ENCODE results near the gene NUP188.

Gene NUP188

DNA sequence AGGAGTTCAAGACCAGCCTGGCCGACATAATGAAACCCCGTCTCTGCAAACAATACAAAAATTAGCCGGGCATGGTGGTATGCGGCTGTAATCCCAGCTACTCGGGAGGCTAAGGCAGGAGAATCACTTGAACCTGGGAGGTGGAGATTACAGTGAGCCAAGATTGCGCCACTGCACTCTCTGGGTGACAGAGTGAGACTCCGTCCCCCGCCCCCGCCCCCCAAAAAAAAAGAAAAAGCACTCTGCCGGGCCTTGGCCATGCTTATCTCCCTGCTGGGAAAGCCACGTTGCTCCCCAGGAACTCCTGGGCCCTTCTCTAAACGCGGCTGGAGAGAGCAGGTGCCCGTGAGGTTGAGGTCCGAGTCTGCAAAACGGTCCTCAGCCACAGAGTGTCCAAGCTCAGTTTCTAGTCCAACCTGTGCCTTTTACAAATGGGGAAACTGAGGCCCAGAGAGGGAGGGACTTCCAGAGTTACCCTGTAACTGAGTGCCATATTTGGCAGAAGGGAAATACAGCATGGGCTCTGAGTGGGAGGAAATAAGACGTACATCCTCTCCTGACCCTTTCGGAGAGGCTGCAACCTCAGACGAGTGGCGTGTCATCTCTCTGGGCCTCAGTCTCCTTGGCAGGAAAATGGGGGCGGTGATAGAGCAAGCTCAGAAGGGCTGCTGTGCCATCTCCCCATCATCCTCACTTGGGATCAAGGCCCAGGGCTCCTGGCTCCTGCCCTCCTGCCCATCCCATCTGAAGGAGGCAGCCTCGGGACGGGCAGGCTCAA lies 33.3 kb upstream of the NUP188 start:
- no peak for DNase-seq

DNA sequence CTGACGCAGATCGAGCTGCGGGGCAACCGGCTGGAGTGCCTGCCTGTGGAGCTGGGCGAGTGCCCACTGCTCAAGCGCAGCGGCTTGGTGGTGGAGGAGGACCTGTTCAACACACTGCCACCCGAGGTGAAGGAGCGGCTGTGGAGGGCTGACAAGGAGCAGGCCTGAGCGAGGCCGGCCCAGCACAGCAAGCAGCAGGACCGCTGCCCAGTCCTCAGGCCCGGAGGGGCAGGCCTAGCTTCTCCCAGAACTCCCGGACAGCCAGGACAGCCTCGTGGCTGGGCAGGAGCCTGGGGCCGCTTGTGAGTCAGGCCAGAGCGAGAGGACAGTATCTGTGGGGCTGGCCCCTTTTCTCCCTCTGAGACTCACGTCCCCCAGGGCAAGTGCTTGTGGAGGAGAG lies 31.3 kb upstream of the NUP188 start:
- DNase-seq: no peak

DNA sequence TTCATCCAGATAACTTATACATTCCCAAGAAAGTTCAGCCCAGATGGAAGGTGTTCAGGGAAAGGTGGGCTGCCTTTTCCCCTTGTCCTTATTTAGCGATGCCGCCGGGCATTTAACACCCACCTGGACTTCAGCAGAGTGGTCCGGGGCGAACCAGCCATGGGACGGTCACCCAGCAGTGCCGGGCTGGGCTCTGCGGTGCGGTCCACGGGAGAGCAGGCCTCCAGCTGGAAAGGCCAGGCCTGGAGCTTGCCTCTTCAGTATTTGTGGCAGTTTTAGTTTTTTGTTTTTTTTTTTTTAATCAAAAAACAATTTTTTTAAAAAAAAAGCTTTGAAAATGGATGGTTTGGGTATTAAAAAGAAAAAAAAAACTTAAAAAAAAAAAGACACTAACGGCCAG lies 30.8 kb upstream of the NUP188 start:
- DNase-seq: no peak

DNA sequence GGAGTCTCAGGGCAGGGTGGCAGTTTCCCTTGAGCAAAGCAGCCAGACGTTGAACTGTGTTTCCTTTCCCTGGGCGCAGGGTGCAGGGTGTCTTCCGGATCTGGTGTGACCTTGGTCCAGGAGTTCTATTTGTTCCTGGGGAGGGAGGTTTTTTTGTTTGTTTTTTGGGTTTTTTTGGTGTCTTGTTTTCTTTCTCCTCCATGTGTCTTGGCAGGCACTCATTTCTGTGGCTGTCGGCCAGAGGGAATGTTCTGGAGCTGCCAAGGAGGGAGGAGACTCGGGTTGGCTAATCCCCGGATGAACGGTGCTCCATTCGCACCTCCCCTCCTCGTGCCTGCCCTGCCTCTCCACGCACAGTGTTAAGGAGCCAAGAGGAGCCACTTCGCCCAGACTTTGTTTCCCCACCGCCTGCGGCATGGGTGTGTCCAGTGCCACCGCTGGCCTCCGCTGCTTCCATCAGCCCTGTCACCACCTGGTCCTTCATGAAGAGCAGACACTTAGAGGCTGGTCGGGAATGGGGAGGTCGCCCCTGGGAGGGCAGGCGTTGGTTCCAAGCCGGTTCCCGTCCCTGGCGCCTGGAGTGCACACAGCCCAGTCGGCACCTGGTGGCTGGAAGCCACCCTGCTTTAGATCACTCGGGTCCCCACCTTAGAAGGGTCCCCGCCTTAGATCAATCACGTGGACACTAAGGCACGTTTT lies 30.2 kb upstream of the NUP188 start:
- DNase-seq: no peak

DNA sequence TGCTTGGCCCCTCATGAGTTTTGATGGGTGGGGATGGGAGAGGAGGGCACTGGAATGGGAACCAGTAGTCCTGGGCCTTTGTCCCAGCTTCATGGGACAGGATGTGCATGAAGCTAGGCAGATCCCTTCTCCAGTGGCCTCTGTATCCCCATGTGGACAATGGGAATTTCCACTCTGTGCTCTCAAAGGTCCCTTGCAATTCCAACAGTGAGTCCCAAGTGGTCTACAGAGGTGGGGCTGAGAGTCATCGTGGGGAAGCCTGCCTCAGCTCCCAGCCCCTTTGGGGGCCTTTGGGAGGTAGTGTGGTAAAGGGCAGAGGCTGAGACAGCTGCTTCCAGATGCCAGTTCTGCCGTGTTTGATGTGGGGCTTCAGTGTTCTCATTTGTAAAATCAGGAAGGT lies 28.6 kb upstream of the NUP188 start:
- DNase-seq: no peak

DNA sequence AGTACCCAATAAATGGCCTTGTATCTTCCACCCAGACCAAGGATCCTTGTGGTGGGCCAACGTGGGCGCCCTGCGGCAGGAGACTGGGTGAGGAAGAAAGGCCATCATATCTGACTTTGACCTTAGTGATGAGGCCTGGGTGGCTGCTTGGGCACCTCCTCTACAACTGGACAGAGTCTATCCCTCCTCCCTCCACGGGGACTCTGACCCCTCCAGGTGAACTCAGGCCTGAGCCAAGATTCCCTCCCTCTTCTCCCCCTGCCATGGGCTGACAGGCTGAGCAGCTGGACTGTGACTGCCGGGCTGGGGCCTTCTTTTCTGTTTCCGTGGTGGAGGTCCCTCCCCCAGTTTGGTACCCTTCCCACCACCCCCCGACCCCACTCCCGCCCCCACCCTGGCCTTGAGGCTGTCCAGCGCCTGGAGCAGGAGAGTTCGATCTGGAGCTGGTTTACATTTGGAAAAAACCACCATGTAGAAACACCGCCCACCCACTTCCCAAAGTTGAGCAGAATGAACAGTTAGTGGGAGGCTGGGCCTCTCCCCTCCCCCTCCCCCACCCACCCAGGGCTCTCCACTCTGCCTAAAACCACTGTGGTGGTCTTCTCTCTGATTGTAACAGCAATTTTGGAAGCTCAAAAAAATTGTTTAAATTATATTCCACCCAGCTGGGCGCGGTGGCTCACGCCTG lies 28.0 kb upstream of the NUP188 start:
- DNase-seq: no peak

DNA sequence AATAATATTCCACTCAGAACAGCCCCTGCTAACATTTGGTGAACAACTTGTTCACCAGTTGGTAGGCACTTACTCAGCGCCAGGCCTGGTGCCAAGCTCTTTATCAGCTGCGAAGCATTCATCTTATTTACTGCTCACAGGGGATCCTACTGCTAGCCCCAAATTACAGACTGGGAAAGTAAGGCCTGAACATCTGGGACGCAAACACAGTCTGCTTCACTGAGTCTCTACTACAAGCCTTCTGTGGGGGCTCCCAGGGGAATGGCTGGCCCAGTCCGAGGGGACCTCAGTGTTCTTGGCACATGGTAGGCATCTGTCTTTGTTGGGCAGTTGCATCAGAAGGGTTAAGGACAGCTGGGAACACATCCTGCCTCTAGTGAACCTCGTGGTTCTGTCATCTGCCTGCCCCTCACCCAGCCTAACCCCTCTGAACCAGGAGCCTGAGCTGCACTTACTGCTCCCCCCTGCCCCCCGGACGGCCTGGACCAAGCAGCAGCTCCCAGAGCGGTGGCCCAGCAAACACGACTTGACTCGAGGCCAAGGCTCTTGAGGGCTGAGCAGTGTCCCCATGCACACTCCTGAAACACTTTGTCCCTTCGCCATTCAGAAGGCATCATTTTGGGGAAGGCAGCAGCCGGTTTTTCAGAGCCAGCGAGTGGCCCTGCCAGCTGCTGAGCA lies 27.0 kb upstream of the NUP188 start, which contains the start of gene PHYHD1:
Gene PHYHD1, plus strand, starts transcription at position 602 of the 678 bp plus-strand sequence. CDS start 1,342 bp downstream, outside the sequence.
- no peak for DNase-seq

DNA sequence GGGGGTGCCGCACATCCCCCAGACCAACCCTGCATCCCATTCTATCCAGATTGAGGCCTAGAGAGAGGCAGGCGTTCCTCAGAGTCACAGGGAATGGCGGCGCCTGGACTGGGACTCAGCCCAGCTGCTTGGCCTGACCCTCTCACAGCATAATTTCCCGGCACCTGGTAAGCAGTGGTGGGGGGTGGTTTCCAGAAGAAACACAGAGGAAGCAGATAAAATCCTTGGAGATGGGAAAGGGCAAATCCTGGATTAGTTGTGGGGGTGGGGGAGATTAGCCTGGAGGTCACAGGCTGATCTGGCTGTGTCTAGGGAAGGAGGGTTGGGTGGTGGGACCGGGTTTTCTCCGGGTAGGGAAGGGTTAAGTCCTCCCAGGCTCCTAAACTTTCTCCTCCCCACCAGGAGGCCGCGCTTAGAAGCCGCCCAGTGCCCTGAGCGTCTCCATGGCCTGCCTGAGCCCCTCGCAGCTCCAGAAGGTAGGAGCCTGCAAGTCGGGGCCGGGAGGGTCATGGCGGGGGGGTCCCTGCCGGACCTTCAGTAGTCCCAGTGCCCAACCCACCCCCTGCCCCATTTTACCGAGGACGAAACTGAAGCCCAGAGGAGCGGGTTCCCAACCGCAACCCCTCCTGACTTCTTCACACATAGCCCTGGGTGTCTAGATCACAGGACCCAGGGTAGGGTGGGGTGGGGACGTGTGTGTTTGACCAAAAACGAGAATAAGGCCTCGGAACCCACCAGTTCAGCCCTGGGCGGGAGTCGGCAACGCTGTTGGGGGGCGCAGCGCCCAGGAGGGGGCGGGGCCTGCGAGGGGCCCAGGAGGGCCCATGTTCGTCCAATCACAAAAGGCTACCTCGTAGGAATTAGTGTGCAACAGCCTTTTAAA lies 25.4 kb upstream of the NUP188 start:
- DNase-seq: no peak

DNA sequence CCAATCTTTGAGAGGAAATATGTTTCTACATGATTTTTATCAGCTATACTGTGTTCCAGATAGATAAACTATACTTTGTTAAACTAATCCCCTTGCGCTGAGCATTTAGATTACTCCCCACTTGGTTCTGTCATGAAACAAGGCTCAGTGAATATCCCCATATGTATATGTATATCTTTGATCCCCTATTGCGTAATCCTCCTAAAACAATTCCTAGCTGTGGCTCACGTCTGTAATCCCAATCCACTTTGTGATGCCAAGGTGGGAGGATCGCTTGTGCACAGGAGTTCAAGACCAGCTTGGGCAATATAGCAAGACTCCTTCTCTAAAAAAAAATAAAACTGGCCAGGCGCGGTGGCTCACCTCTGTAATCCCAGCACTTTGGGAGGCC lies 24.0 kb upstream of the NUP188 start:
- DNase-seq: no peak

DNA sequence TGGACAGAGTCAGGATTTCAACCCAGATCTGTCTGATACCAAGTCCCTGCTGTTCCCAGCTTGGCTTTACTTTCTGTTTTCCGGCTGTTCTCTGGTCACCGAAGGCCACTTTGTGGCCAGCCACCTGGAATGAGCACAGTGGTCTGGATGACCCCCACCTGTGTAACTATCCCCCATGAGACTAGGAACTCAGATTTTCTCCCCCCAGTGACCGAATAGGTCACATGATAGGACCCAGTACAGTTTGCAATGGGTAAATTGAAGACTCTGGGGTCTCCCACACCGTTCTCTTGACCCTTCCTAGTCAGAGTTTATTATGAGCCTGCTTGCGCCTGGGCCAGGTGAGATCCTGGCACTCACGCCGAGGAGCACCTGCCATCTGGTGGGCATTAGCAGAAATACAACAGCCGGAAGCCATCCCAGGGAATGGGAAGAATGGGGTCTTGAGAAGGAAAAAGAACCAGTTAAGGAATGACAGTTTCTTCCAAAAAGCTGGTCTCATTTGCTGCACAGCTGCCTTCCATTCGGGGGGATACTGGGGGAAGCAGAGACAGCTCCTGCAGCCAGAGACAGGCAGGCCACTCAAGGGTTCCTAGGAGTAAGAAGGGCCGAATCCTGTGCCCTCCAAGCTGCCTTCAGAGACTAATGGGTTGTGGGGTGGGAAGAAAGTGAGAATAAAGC lies 19.6 kb upstream of the NUP188 start:
- peak; percentile 12 for DNase-seq

DNA sequence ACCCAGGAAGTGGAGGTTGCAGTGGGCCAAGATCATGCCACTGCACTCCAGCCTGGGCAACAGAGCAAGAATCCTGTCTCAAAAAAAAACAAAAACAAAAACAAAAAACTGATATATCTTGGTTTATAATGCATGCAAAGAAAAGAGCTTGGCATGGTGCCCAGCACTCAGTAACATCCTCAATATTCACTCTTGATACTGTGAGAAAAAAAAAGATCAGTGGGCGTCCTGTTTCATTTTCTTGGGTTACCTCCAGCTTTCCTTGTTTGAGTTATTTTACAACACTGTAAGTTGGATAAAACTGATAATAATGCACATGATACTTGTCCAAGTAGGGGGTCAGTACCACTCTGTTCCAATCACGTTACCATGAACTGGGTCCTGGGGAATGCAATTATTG lies 18.9 kb upstream of the NUP188 start:
- no peak for DNase-seq

DNA sequence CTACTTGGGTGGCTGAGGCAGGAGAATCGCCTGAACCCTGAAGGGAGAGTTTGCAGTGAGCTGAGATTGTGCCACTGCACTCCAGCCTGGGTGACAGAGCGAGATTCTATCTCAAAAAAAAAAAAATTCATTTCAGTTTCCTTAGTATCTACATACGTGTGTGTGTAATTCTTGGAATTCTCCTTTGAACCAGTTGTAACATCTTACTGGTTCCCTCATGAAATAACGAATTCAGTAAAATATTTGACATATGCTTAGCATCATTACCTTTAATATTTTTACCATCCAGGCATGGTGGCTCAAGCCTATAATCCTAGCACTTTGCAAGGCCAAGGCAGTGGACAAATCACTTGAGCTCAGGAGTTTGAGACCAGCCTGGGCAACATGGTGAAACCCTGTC lies 17.9 kb upstream of the NUP188 start:
- DNase-seq: no peak

DNA sequence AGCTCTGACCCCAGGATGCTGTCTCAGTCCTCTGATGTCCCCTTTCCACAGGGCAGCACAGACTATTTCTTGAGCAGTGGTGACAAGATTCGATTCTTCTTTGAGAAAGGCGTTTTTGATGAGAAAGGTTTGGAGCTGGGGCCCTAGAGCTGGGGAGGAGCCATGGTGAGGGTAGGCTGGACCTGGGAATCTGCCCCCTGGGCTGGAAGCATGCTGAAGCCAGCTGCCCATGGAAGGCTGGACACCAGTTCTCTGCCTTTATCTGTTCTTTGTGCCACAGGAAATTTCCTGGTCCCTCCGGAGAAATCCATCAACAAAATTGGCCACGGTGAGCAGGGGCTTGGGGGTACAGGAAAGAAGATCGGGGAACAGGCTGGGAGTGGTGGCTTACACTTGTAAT lies 13.8 kb upstream of the NUP188 start:
- no peak for DNase-seq

DNA sequence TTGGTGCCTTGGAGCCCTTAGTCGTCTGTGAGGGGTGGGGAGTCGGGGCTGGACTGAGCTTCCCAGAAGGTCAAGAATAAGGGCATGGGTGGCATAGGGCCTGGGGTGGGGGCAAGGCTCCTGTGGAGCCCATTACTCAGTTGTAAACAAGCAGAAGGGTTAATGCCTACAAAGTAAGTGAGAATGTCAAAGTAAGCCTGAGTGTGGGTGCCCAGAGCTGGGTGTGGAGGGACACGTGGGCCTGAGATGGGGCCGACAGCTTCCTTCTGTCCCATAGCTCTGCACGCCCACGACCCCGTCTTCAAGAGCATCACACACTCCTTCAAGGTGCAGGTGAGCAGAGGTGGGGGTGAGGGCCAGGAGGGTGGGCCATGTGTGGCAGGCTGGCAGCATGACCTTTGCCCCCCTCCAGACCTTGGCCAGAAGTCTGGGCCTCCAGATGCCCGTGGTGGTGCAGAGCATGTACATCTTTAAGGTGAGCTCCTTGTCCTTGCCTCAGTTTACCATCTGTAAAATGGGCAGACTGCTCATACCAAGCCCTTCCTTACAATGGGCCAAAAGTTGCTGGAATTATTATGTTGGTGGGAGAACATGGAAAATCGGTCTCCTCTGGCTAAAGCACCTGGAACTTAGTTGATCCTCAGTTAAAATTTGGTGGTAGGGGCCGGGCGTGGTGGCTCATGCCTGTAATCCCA lies 11.2 kb upstream of the NUP188 start:
- no peak for DNase-seq

DNA sequence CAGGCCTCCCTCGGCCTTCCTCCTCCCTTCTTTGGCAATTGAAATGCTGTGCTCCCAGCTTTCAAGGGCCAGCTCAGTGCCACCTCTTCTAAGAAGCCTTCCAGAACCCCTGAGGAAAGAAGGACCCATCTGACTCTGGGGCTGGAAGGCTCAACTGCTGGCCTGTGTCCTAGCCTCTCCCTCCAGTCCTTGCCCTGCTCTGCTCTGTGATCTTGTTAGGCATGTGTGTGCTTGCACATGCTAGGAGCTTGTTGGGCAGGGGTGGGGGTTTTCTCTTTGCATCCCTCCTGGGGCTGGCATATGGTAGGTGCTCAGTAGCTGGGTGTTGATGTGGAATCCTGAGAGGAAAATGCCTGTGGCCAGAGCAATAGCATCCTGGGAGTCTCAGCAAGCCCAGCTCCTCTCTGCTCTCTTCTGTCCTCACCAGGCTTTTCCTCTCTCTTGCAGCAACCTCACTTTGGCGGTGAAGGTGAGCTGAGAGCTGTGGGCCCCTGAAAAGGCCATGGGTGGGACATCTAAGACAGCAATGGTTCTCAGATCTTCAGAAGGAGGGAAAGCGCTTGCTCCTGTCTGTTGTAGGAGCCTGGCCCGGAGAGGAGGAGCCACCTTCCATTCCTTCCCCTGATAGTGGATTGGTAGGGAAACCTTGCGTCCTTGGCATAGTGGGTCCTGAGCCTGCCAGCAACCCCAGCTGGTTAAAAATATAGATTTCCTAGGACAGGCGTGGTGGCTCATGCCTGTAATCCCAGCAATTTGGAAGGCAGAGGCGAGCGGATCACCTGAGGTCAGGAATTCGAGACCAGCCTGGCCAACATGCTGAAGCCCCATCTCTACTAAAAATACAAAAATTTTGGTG lies 10.0 kb upstream of the NUP188 start:
- DNase-seq: no peak

DNA sequence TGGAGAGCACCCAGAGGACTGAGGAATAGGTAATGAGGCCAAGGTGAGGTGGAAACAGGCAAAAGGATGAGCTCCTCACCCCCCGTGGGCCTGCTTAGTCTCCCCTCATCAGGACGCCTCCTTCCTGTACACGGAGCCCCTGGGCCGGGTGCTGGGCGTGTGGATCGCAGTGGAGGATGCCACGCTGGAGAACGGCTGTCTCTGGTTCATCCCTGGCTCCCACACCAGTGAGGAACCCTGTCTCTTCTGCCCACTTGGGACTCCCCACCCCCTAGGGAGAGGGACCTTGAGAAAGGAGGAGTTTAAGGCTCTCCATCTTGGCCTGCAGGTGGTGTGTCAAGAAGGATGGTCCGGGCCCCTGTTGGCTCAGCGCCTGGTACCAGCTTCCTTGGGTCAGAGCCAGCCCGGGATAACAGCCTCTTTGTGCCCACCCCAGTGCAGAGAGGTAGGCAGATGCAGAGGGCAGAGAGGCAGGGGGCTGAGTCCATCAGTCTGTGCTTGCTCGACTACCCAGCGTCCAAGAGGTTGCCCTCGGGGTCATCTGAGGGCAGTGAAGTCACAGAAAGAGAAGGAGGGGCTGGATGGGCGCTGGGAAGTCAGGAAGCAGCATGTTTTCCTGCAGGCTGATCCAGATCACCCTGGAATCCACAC lies 7.1 kb upstream of the NUP188 start:
- no peak for DNase-seq

DNA sequence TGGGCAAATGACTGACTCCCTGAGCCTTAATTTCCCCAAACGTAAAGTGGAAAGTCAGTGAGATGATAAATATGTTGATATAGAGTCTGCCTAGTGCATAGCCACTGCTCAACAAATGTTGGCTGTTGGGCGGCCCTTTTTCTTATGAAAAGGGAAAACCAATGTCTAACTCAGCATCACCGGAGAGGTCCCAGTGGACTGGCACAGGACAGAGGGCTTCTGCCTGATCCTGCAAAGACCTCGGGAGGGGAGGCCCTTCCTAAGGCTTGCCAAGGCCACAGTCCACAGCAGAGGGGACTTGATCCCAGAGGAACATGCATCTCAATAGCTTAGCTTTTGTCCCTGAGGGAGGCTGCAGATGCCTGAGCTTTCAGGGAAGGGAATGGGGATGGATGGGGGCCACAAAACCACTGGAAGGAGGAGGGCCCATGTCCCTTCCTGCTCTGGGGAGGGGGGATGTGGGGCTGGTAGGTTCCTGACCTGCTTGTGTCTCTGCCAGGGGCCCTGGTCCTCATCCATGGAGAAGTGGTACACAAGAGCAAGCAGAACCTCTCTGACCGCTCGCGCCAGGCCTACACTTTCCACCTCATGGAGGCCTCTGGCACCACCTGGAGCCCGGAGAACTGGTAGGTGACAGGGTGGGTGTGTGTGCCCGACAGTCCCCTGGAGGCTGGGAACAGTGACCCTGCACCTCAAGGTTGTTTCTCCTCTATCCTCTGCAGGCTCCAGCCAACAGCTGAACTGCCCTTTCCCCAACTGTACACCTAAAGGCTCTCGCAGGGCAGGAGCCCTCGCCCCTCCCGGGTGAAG lies 6.3 kb upstream of the NUP188 start:
- no peak for DNase-seq

DNA sequence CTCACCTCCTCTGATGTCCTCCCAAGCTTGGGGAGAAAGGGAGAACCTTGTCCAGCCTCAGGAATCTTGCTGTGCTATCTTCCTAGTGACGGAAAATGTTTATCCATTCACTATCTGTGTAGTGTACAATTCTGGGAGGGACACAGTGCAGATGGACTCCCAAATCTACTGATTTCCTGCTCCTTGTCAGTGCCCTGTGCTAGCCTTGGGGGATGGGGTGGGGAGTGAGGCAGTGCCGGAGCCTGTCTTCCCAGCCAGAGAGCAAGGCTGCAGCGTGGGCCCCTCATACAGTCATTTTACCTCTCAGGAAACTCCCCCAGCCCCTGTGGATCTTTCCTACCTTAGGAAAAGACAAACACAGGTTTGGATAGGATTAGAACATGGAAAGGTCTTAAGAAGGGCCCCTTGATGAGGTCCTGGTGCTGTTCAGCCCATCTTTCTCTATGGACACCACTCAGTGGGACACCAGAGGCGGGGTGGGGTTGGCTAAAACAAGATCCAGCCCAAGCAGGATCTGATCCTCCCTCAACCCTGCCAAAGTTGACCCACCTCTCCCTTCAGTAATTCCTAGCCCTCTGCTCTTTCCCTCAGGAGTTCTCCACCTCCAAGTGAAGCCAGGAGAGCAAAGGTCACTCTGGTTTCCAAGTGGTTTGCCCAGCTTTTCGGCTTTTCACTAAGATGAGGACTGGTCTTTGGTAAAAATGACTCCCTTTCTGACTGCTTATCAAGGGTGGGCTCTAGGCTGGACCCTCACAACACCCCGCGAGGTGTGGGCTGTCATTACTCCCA lies 3.5 kb upstream of the NUP188 start:
- no peak for DNase-seq

All from NCI-H2107 (cell line).